Thymus (tissue), 11 donors: Measurements from ENCODE around the gene FGD6. TPM values are rescaled to one million over a fixed set of nuclear protein-coding genes. Genes with fewer than 3 reads are reported as not detected.

Experiments used
- DNase-seq, 9 donors: peaks; one replicate each; pipeline ENCODE4 v3.0.0-alpha.2; 2013; ENCODE audit warnings: low spot score in 9 of 9, low read depth in 6 of 9, missing footprints in 1 of 9
- H3K27ac ChIP-seq, 2 donors: one replicate each; pipeline ENCODE4 v1.5.1; 2013; ENCODE audit warnings: control low read depth in 1 of 2, low read depth in 1 of 2, low read length in 1 of 2, mild to moderate bottlenecking in 1 of 2, moderate library complexity in 1 of 2
- H3K27me3 ChIP-seq, 2 donors: one replicate each; pipeline ENCODE4 v1.5.1; 2013; ENCODE audit warnings: low read length in 1 of 2; ENCODE audit not compliant: control insufficient read depth in 2 of 2, insufficient read depth in 1 of 2
- H3K36me3 ChIP-seq, 2 donors: one replicate each; pipeline ENCODE4 v1.5.1; 2013; ENCODE audit warnings: low read length in 1 of 2, mild to moderate bottlenecking in 1 of 2, moderate library complexity in 1 of 2; ENCODE audit not compliant: control insufficient read depth in 2 of 2, insufficient read depth in 2 of 2
- H3K4me1 ChIP-seq, 2 donors: one replicate each; pipeline ENCODE4 v1.5.1; 2013; ENCODE audit warnings: low read length in 2 of 2; ENCODE audit not compliant: control insufficient read depth in 2 of 2, insufficient read depth in 2 of 2
- H3K4me3 ChIP-seq, 2 donors: one replicate each; pipeline ENCODE4 v1.5.1; 2013; ENCODE audit warnings: low read length in 2 of 2, control low read depth in 1 of 2, mild to moderate bottlenecking in 1 of 2
- H3K9me3 ChIP-seq, 2 donors: one replicate each; pipeline ENCODE4 v1.5.1; 2013; ENCODE audit warnings: low read length in 1 of 2, mild to moderate bottlenecking in 1 of 2; ENCODE audit not compliant: control insufficient read depth in 2 of 2, insufficient read depth in 1 of 2
- WGBS: extraction: QIAGEN DNeasy Blood & Tissue Kit; methylation state at CpG from one replicate; pipeline ENCODE4 v1.1.7; 2013; 5-methylcytosine and 5-hydroxymethylcytosine counted together
- polyA plus RNA-seq: library from polyadenylated mRNA; stranded (reverse); fragments of 200-250 nt; gene quantifications from one replicate; pipeline ENCODE4 v1.2.3, GENCODE V29; 2013
- total RNA-seq: library from RNA; stranded (reverse); fragments of 120-200 nt; gene quantifications from one replicate; pipeline ENCODE4 v1.2.4, GENCODE V29; 2013
- donor health status: healthy.

FGD6 gene
- total and polyA plus RNA-seq, 2 donors: 2.3 to 9.1 TPM

DNA sequence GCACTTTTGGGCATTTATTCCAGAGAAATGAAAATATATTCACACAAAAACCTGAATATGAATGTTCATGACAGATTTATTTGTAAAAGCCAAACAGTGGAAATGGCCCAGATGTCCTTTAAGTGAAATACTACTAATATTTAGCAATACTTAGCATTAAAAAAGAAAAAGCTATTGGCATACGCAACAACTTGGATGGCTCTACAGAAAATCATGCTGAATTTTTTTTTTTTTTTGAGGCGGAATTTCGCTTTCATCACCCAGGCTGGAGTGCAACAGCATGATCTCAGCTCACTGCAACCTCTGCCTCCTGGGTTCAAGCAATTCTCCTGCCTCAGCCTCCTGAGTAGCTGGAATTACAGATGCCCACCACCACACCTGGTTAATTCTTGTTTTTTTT is 24.1 kb downstream of the FGD6 start:
- no peaks in the 10 kb centered on the region for H3K27me3 ChIP-seq
- no peak for DNase-seq
- WGBS: 94% methylated on average over 3 of the region's 3 CpGs

DNA sequence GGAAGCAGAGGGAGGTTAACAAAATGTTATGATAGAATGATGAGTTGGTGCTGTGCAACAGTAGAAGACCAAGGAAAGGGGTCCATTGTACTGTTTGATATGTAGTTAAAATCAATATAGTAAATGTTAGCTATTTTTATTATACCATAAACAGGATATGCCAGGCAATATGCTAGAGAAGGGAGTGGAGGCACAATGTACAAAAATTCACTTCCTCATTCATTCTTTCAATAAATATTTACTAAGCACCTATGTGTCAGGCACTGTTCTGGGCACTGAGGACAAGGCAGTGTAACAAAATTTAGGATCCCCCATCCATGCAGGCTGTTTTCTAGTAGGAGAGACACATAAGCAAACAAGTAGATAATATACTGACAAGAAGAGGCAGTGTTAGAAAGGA is 25.0 kb downstream of the FGD6 start:
- no peak overlapping the region for H3K27ac ChIP-seq
- no peaks in the 10 kb centered on the region for H3K9me3 ChIP-seq
- H3K36me3 ChIP-seq: no peaks in the 10 kb centered on the region
- no peaks in the 10 kb centered on the region for H3K27me3 ChIP-seq
- no peak for DNase-seq
- no peak overlapping the region for H3K4me3 ChIP-seq
- H3K4me1 ChIP-seq: no peaks in the 10 kb centered on the region

More for the DNA sequence above, 24.1 kb downstream of the FGD6 start:
- Histone ChIP-seq H3K4me3 (no peak overlapping the region), H3K9me3 (no peaks in the 10 kb centered on the region), H3K27ac (no peak overlapping the region), H3K4me1 (no peaks in the 10 kb centered on the region), H3K36me3 (no peaks in the 10 kb centered on the region)

DNA sequence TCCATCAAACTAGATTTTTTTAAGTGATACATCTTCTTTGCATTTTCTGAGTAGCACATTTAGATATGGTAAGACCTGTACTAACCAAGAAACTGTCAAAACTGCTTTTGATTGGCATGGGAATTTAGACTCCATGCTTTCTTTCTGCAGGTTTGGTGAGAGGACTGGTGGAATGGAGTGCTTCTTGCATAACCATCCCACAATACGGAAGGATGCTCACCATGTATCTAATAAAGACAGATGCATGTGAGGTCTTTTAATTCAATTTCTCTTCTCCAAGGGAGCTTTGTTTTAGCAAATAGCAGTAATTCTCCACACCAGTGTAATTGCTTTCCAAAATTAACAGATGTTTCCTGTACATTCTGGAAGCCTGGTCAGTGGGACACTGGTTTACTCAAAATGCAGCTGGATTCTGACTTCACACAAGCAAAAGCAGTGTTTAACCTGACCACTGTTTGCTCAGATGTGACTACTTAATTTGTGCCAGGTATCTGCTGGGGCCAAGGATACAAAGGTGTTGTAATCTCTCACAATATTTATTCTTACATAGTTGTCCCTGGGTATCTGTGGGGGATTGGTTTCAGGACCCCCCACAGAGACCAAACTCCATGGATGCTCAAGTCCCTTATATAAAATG is 26.1 kb downstream of the FGD6 start:
- WGBS: 98% methylated on average over 1 of the region's 1 CpG
- DNase-seq: no peak

DNA sequence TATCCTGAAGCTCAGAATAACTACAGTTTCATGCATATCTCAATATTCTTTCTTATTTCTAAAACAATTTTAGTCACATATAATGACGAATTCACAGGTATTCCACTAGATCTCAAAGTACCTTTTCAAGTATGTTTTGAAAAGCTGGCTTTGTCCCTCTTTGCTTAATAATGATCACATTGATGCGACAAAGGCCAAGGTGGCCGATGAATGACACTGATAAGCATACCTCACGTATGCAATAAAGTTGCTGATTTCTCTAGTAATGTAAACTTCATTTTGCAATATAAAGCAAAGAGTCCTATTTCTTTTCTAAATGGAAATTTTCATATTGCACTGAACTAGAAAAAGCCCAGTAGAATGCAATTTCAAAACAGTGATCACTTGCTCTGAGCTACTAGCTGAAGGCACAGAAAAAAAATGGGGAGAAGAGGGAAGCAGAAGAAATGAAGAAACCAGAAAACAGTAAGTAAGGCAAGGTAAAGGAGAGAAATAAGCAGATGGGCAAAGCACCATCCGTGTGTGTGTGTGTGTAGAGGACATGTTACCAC is 29.3 kb downstream of the FGD6 start:
- WGBS: 88% methylated on average over 5 of the region's 5 CpGs
- H3K4me1 ChIP-seq: no peaks in the 10 kb centered on the region
- no peaks in the 10 kb centered on the region for H3K9me3 ChIP-seq
- H3K27ac ChIP-seq: no peak overlapping the region
- no peaks in the 10 kb centered on the region for H3K27me3 ChIP-seq
- no peak for DNase-seq
- H3K36me3 ChIP-seq: no peaks in the 10 kb centered on the region
- no peak overlapping the region for H3K4me3 ChIP-seq

More for the DNA sequence above, 26.1 kb downstream of the FGD6 start:
- Histone ChIP-seq H3K27ac (no peak overlapping the region), H3K4me3 (no peak overlapping the region), H3K27me3 (no peaks in the 10 kb centered on the region), H3K36me3 (no peaks in the 10 kb centered on the region), H3K9me3 (no peaks in the 10 kb centered on the region), H3K4me1 (no peaks in the 10 kb centered on the region)

DNA sequence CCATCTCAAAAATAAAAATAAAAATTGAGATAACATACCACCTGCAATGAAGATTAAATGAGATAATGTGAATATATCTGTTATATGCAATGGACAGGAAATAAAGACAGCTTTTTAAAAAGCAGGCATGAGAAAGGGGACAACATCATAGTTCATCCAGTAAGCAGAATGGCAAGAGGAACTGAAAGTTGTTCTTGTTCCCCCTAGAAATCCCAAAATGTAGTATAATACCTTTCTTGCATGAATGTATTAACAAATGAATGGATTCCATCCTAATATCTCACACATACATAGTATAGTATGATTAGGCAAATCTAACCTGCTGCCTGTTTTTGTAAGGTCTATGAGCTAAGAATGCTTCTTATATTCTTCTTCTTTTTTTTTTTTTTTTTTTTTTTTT is 31.4 kb downstream of the FGD6 start:
- Histone ChIP-seq H3K27me3 (no peaks in the 10 kb centered on the region), H3K36me3 (no peaks in the 10 kb centered on the region), H3K27ac (no peak overlapping the region), H3K4me1 (no peaks in the 10 kb centered on the region), H3K4me3 (no peak overlapping the region), H3K9me3 (no peaks in the 10 kb centered on the region)
- no peak for DNase-seq

DNA sequence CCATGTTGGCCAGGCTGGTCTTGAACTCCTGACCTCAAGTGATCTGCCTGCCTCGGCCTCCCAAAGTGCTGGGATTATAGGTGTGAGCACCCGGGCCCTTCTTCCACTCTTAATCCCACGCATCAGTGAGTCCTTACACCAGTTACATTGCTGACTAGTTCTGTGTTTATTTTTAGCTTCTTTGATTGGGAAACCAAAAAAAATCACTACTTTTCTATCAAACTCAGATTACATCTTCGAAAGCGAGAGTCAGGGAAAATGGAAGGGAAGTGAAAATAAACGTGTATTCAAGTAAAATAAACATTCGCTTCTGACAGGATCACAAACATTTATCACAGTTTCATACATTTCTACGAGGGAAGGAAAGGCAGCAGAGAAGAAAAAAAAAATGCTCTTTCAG is 32.2 kb downstream of the FGD6 start:
- H3K36me3 ChIP-seq: no peaks in the 10 kb centered on the region
- no peaks in the 10 kb centered on the region for H3K9me3 ChIP-seq
- H3K4me1 ChIP-seq: no peaks in the 10 kb centered on the region
- H3K4me3 ChIP-seq: no peak overlapping the region
- 98% methylated on average over 8 of the region's 8 CpGs for WGBS
- DNase-seq: no peak
- no peak overlapping the region for H3K27ac ChIP-seq
- H3K27me3 ChIP-seq: no peaks in the 10 kb centered on the region

DNA sequence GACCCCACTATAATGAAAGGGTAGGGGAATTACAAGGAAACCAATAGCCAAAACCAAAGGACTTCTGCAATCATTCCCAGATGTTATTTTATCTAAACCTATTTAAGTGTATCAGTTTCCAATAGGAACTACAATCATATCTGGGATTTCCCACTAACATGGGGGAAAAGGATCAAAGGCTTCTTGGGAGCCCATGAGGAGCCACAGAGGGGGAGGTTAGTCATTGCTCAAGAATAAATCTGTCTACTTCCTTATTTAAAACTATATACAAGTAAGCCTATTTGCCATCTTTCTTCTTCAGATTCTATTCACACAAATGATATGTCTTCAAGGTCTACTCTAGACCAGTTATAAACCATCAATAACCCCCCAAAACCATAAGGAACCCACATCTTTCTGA is 33.1 kb downstream of the FGD6 start:
- H3K27ac ChIP-seq: no peak overlapping the region
- H3K9me3 ChIP-seq: no peaks in the 10 kb centered on the region
- no peak for DNase-seq
- no peaks in the 10 kb centered on the region for H3K27me3 ChIP-seq
- H3K36me3 ChIP-seq: no peaks in the 10 kb centered on the region
- no peaks in the 10 kb centered on the region for H3K4me1 ChIP-seq
- H3K4me3 ChIP-seq: no peak overlapping the region

DNA sequence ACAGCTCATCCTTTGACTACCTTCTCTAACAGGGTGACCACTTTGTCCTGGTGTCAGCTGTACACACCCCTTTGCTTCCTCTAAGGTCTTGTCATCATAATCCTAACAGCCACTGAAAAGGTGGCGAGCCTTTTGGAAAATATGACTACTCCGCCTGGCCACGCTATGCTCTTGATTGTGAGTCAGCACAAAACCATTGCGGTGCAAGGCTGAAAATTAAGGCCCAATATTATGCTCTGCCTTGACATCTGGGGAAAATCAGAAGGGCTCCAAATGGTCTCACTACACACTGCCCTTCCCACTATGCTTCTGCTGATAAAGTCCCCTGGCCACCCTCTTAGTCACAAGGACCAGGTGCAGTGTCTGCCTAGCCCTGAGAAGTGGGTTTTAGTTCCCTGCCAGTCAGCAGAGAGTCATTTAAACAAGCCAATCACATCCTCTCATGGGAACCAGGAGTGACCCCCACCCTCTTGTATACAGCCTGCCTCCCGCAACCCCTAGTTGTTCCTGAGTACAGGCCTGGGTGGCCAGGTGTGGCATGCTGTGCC is 34.3 kb downstream of the FGD6 start:
- no peaks in the 10 kb centered on the region for H3K4me1 ChIP-seq
- no peak for DNase-seq
- no peaks in the 10 kb centered on the region for H3K27me3 ChIP-seq
- H3K36me3 ChIP-seq: no peaks in the 10 kb centered on the region
- no peak overlapping the region for H3K4me3 ChIP-seq
- no peaks in the 10 kb centered on the region for H3K9me3 ChIP-seq
- 78% methylated on average over 5 of the region's 5 CpGs for WGBS
- H3K27ac ChIP-seq: no peak overlapping the region

DNA sequence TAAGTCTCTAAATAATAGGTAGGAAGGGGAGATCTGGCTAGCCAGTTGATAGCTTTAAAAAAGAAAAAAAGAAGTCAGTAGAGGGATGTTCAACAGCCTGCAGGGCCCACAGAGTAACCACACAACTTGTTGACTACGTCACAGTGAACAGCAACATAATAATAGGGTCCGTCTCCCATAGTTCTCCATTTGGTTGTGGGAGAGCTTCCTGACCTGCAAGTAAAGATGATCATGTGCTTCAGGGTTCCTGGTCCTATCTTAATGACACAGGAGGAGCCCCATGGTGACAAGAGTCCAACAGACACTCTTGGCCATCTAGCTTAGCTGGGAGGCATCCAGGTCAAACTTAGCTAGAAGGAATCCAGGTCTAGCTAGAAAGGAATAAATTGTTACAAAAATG is 36.2 kb downstream of the FGD6 start:
- WGBS: 95% methylated on average over 2 of the region's 2 CpGs
- no peaks in the 10 kb centered on the region for H3K4me1 ChIP-seq
- DNase-seq: no peak
- no peak overlapping the region for H3K27ac ChIP-seq
- no peaks in the 10 kb centered on the region for H3K27me3 ChIP-seq
- H3K36me3 ChIP-seq: no peaks in the 10 kb centered on the region
- H3K9me3 ChIP-seq: no peaks in the 10 kb centered on the region
- no peak overlapping the region for H3K4me3 ChIP-seq
